HepG2 (cell line): ENCODE measurements around the gene TUBA1C. TPM values are rescaled to one million over a fixed set of nuclear protein-coding genes. Genes with fewer than 3 reads are reported as not detected.

Experiments
- AHDC1 ChIP-seq: sonication (generic); formaldehyde crosslinking; IDR thresholded peaks from 2 replicates; pipeline ENCODE4 v1.5.1; 2020; ENCODE audit warnings: mild to moderate bottlenecking, missing genetic modification reagents, borderline replicate concordance
- AKNA ChIP-seq: sonication (generic); formaldehyde crosslinking; IDR thresholded peaks from 2 replicates; pipeline ENCODE4 v1.4.0; 2020; ENCODE audit warnings: missing genetic modification reagents, borderline replicate concordance
- JDP2 ChIP-seq: sonication (generic); formaldehyde crosslinking; IDR thresholded peaks from 2 replicates; pipeline ENCODE4 v1.8.1; 2022; ENCODE audit warnings: missing genetic modification reagents, borderline replicate concordance
- RXRB ChIP-seq: IDR thresholded peaks from 2 replicates; pipeline ENCODE4 v1.6.1; 2016; ENCODE audit warnings: borderline replicate concordance, missing genetic modification reagents, missing compliant biosample characterization
- SMAD3 ChIP-seq: sonication (generic); formaldehyde crosslinking; IDR thresholded peaks from 2 replicates; pipeline ENCODE4 v1.4.0; 2020; ENCODE audit warnings: missing genetic modification reagents
- SMARCC2 ChIP-seq: fragments of 450-650 bp; IDR thresholded peaks from 2 replicates; pipeline ENCODE4 v1.6.1; 2017; ENCODE audit warnings: antibody characterized with exemption, mild to moderate bottlenecking
- SMARCE1 ChIP-seq: fragments of 450-650 bp; IDR thresholded peaks from 2 replicates; pipeline ENCODE4 v1.6.1; 2017; ENCODE audit warnings: borderline replicate concordance
- ZGPAT ChIP-seq: IDR thresholded peaks from 2 replicates; pipeline ENCODE4 v1.6.1; 2016; ENCODE audit warnings: mild to moderate bottlenecking
- ZNF432 ChIP-seq: sonication (generic); formaldehyde crosslinking; IDR thresholded peaks from 2 replicates; pipeline ENCODE4 v1.5.0; 2020; ENCODE audit warnings: missing genetic modification reagents, mild to moderate bottlenecking, borderline replicate concordance
- ZNF563 ChIP-seq: sonication (generic); formaldehyde crosslinking; IDR thresholded peaks from 2 replicates; pipeline ENCODE4 v1.8.0; 2022; ENCODE audit warnings: mild to moderate bottlenecking, moderate library complexity, missing genetic modification reagents
- ZNF639 ChIP-seq: conservative IDR thresholded peaks from 2 replicates; pipeline ENCODE4 v1.6.1; 2018; ENCODE audit warnings: missing genetic modification reagents
- polyA plus RNA-seq, 8 experiments: library from polyadenylated mRNA; depleted of rRNA in 3 of 8; stranded (reverse) in 7 of 8; unstranded in 1 of 8; fragments of >200 nt; fragmentation: Illumina TruSeq in 4 of 8; extraction: Trizol in 4 of 8; gene quantifications; 2 replicates each; pipeline versions ENCODE4 v1.2.1 to v1.2.3, GENCODE V29; 2011 to 2016; ENCODE audit warnings: low read depth in 4 of 8, missing spikeins in 1 of 8, mixed read lengths in 1 of 8; ENCODE audit not compliant: insufficient read depth in 1 of 8
- total RNA-seq, 5 experiments: library from RNA; depleted of rRNA; stranded (reverse); fragments of >200 nt; fragmentation: Illumina TruSeq; extraction: Trizol; gene quantifications; 2 replicates each; pipeline ENCODE4 v1.2.3, GENCODE V29; 2016; ENCODE audit warnings: low read depth in 1 of 5
- TF ChIP-seq, protein P1 (sequence below): IDR thresholded peaks from 2 replicates; pipeline ENCODE4 v1.6.1; 2016

TUBA1C gene
- total and polyA plus RNA-seq, 2 of the 13 experiments (the other 11 are each of a cell fraction or from before 2014, with no cell fraction given): 693 to 1,075 TPM

- TF ChIP-seq ZNF639 (CRISPR knock-in tag) (0 out of 2 replicates have a peak, but pooled peaks have one; percentile 21), SMARCE1 (no peak), SMARCC2 (no peak), AKNA (CRISPR knock-in tag) (peak; percentile 89; the same call in 1 of the 2 replicates), ZGPAT (CRISPR knock-in tag) (peak; percentile 26; the same call in 1 of the 2 replicates), AHDC1 (no peak), ZNF563 (CRISPR knock-in tag) (peak; percentile 36), SMAD3 (no peak), RXRB (0 out of 2 replicates have a peak, but pooled peaks have one; percentile 11), JDP2 (no peak; the same call in 1 of the 2 replicates), ZNF432 (CRISPR knock-in tag) (no peak)
- TF ChIP-seq, protein P1, sequence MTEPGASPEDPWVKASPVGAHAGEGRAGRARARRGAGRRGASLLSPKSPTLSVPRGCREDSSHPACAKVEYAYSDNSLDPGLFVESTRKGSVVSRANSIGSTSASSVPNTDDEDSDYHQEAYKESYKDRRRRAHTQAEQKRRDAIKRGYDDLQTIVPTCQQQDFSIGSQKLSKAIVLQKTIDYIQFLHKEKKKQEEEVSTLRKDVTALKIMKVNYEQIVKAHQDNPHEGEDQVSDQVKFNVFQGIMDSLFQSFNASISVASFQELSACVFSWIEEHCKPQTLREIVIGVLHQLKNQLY (CRISPR knock-in tag): no peak
Observed at GRCh38 chr12:49264873-49265792, at the start of gene TUBA1C (continued).
